Testis (tissue), 2 donors: Measurements from ENCODE around the gene PDPK1.
"Not testable (repeated sequence)": the region's sequence is repeated elsewhere in the genome, so short reads cannot be mapped to it uniquely, and the experiment has no call there.

Experiments
- CTCF ChIP-seq, 3 experiments: fragments of 450-650 bp in 2 of 3; fragments of 200-600 bp in 1 of 3; sonication (generic) in 1 of 3; IDR thresholded peaks; one replicate each; pipeline ENCODE4 v1.5.1; 2016 to 2019; ENCODE audit warnings: antibody characterized with exemption in 3 of 3, mild to moderate bottlenecking in 2 of 3, moderate library complexity in 1 of 3
- POLR2A ChIP-seq: fragments of 450-650 bp; IDR thresholded peaks from one replicate; pipeline ENCODE4 v1.6.1; 2017; ENCODE audit warnings: antibody characterized with exemption, mild to moderate bottlenecking, moderate library complexity

DNA sequence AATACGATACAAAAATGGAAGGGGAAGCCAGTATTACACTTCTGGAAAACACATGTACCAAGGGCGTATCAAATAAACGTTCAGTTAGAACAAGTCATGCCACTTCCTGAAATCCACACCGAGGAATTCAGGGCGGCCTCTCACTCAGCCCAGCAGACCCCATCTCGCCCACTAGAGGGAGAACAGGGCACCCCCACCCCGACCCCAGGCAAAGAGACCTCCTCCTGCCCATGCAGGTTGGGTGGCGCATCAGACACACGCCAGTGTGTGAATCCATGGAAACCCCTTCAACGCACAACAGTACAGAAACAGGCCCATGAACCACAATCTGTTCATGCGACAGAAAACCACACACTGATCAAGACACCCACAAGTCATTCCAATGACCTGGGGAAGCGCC lies 81.8 kb downstream of the PDPK1 start:
- TF ChIP-seq CTCF (IDR thresholded peaks at IDR 0.05); POLR2A: not testable (repeated sequence)
